ENCODE measurements around the gene ANKRD10. TPM values are rescaled to one million over a fixed set of nuclear protein-coding genes. Genes with fewer than 3 reads are reported as not detected.

ANKRD10 gene
- total and polyA plus RNA-seq, 10 of the 15 experiments (the other 5 are each of a cell fraction or from before 2014, with no cell fraction given) = 47.1 to 199 (median 97.2) TPM

DNA sequence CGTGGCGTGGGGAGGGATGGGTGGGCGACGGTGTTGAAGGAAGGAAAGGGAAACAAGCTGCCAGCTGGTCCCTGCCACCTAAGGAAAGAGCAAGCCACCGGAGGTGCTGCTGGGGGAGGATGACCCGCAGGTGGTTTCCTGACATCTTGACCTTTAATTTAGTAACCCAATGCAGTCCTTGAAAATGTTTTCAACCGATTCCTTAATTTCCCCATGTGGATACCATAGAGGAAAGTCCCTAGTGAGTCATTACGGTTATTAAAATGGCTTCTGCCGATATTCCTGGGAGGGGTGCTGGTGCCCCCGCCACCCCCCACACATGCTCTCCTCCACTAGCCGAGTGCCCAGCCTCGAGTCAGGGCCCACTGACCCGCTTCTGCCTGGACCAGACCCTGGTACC lies 6.3 kb upstream of the ANKRD10 start (continued):
- TF ChIP-seq ATF3 (IDR thresholded peaks at IDR 0.05; ENCODE audit: borderline replicate concordance, extremely low read depth, low read depth, low read length) = no peak
- no peak for TF ChIP-seq MLLT1 (IDR thresholded peaks at IDR 0.05)
- TF ChIP-seq FOS (IDR thresholded peaks at IDR 0.05; ENCODE audit: borderline replicate concordance, extremely low read depth, insufficient read length) = no peak
- TF ChIP-seq NR2C2 (IDR thresholded peaks at IDR 0.05; ENCODE audit: borderline replicate concordance, control insufficient read depth, insufficient read length, low read depth) = no peak
- TF ChIP-seq ZBTB33 (IDR thresholded peaks at IDR 0.05) = no peak
- no peak for TF ChIP-seq HCFC1 (IDR thresholded peaks at IDR 0.05; ENCODE audit: low read length)
- no peak for TF ChIP-seq MYC (IDR thresholded peaks at IDR 0.05; ENCODE audit: insufficient read depth, insufficient read length, insufficient replicate concordance, low read length, severe bottlenecking)
- no peak for TF ChIP-seq CTCF (IDR thresholded peaks at IDR 0.05 in 2 of 3, conservative IDR thresholded peaks at IDR 0.05 in 1 of 3; ENCODE audit: control insufficient read depth in 2 of 3, extremely low read depth in 1 of 3, insufficient read depth in 1 of 3, low read depth in 3 of 3, low read length in 3 of 3)
- TF ChIP-seq CUX1 (IDR thresholded peaks at IDR 0.05; ENCODE audit: insufficient replicate concordance, low read depth, low read length) = no peak
- TF ChIP-seq RAD51 (IDR thresholded peaks at IDR 0.05) = no peak
- no peak for TF ChIP-seq NFYA (IDR thresholded peaks at IDR 0.05; ENCODE audit: borderline replicate concordance, low read depth, low read length)
